Effector CD8-positive, alpha-beta T cell (primary cell): Measurements from ENCODE around the gene UPF1.
"Not testable (repeated sequence)": the region's sequence is repeated elsewhere in the genome, so short reads cannot be mapped to it uniquely, and the experiment has no call there.

Experiments
- DNase-seq: peaks from one replicate; lab custom pipeline; 2025; lab: John Stamatoyannopoulos, UW

The UPF1 gene

GRCh38 chr19:18898607-18899408 is 67.0 kb downstream of the UPF1 start:
- no peak for DNase-seq

- DNase-seq: no peak
Observed at GRCh38 chr19:18899624-18900560, 68.1 kb downstream of the UPF1 start.

GRCh38 chr19:18900700-18901481 is 69.1 kb downstream of the UPF1 start:
- DNase-seq: no peak

GRCh38 chr19:18901491-18901890 is 69.7 kb downstream of the UPF1 start:
- no peak for DNase-seq

- not testable (repeated sequence) for DNase-seq
Observed at GRCh38 chr19:18902519-18902918, 70.8 kb downstream of the UPF1 start.

GRCh38 chr19:18903156-18904037 is 71.6 kb downstream of the UPF1 start:
- no peak for DNase-seq

GRCh38 chr19:18904334-18905057 is 72.7 kb downstream of the UPF1 start:
- no peak for DNase-seq

- no peak for DNase-seq
Observed at GRCh38 chr19:18905058-18905456, 73.3 kb downstream of the UPF1 start.

GRCh38 chr19:18905513-18906236 is 73.9 kb downstream of the UPF1 start:
- no peak for DNase-seq

GRCh38 chr19:18906605-18907519 is 75.1 kb downstream of the UPF1 start:
- DNase-seq: no peak

GRCh38 chr19:18908917-18909619 is 77.3 kb downstream of the UPF1 start:
- no peak for DNase-seq

- DNase-seq: no peak
Observed at GRCh38 chr19:18910010-18910409, 78.3 kb downstream of the UPF1 start.

GRCh38 chr19:18910801-18911436 is 79.2 kb downstream of the UPF1 start:
- no peak for DNase-seq

GRCh38 chr19:18912933-18913332 is 81.2 kb downstream of the UPF1 start:
- DNase-seq: no peak

- DNase-seq: no peak
Observed at GRCh38 chr19:18913466-18913865, 81.7 kb downstream of the UPF1 start.

GRCh38 chr19:18915639-18916038 is 83.9 kb downstream of the UPF1 start:
- DNase-seq: no peak

- not testable (repeated sequence) for DNase-seq
Observed at GRCh38 chr19:18917593-18917992, 85.8 kb downstream of the UPF1 start.
